Measurements from ENCODE around the gene RHBDF1. TPM values are rescaled to one million over a fixed set of nuclear protein-coding genes. Genes with fewer than 3 reads are reported as not detected.

The RHBDF1 gene
- total RNA-seq, 1 experiment from 2014 or later: 60.8 TPM

DNA sequence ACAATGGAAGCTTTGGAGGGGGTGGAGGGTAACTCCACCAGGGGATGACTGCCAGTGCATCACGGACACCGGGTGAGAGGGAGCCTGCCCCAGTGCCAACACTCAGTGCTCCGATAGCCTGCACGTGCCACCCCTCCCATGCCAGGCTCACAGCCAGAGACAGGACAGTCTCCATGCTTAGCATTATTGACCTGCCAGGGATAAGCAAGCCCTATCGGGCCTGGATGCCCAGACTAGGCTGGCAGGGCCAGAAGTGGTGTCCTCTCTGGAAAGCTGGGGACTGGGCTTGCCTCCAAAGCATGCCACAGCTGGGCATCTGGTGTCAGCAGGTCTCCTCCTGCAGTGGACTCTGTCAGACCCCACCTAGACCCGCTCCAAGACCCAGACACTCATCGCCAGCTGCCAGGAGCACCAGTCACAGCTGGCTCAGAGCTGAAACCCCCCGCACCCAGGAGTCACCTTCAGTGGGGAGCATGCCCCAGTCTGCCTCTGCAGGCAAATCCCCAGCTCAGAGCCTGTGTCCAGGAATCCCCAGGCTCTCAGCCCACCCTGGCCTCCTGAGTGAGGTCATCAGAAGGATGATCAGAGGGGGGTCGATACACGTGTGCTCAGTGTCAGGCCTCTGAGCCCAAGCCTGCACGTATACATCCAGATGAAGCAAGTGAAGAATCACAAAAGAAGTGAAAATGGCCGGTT lies 1.8 kb upstream of the RHBDF1 start:
- Mint-ChIP-seq H3K27me3 (ENCODE audit: low read depth) (no peaks in the 10 kb centered on the region; the same call in 1 of the 2 replicates), H3K4me3 (no peak overlapping the region; the same call in 1 of the 2 replicates), H3K27ac (peak overlapping the region; percentile 98), H3K9me3 (no peaks in the 10 kb centered on the region), H3K36me3 (no peaks in the 10 kb centered on the region), H3K4me1 (peaks cover 68% of the 10 kb centered on the region)
- TF ChIP-seq SMAD4 (CRISPR knock-in tag; IDR thresholded peaks at IDR 0.05) (no peak), FOXP1 (CRISPR knock-in tag; IDR thresholded peaks at IDR 0.05; ENCODE audit: borderline replicate concordance) (0 out of 2 replicates have a peak, but pooled peaks have one; percentile 15)
- ChIA-PET POLR2A (interaction anchor here (1.1 kb wide), 1 partner anchor 23 kb away, joined by 5 read pairs; no protein-coding TSS in a partner anchor), CTCF (interaction anchor here (1.7 to 16.9 kb wide), 6 partner anchors 8 to 106 kb away, joined by 5 to 493 read pairs (median 40); partner anchors contain the start of genes HBQ1, POLR3K and SNRNP25)
- ATAC-seq (no peak), DNase-seq (ENCODE audit: low spot score) (no peak)

GRCh38 chr16:71540-72401 lies 660 bp downstream of the RHBDF1 start:
- Mint-ChIP-seq H3K27me3 (ENCODE audit: low read depth) (no peaks in the 10 kb centered on the region; the same call in 1 of the 2 replicates), H3K36me3 (no peaks in the 10 kb centered on the region), H3K4me1 (peaks cover 59% of the 10 kb centered on the region), H3K4me3 (peak overlapping the region; percentile 81), H3K9me3 (no peaks in the 10 kb centered on the region), H3K27ac (peak overlapping the region; percentile 88)
- POLR2A ChIA-PET: interaction anchor here (0.6 to 3.0 kb wide), 11 partner anchors 9 to 167 kb away, joined by 3 to 16 read pairs (median 4); partner anchors contain the start of genes POLR3K and SNRNP25
- 0 out of 2 replicates have a peak, but pooled peaks have one; percentile 4 for TF ChIP-seq TEAD1 (CRISPR knock-in tag; IDR thresholded peaks at IDR 0.05)
- TF ChIP-seq MAX (CRISPR knock-in tag; IDR thresholded peaks at IDR 0.05): 0 out of 2 replicates have a peak, but pooled peaks have one; percentile 26
- TF ChIP-seq, protein P1, sequence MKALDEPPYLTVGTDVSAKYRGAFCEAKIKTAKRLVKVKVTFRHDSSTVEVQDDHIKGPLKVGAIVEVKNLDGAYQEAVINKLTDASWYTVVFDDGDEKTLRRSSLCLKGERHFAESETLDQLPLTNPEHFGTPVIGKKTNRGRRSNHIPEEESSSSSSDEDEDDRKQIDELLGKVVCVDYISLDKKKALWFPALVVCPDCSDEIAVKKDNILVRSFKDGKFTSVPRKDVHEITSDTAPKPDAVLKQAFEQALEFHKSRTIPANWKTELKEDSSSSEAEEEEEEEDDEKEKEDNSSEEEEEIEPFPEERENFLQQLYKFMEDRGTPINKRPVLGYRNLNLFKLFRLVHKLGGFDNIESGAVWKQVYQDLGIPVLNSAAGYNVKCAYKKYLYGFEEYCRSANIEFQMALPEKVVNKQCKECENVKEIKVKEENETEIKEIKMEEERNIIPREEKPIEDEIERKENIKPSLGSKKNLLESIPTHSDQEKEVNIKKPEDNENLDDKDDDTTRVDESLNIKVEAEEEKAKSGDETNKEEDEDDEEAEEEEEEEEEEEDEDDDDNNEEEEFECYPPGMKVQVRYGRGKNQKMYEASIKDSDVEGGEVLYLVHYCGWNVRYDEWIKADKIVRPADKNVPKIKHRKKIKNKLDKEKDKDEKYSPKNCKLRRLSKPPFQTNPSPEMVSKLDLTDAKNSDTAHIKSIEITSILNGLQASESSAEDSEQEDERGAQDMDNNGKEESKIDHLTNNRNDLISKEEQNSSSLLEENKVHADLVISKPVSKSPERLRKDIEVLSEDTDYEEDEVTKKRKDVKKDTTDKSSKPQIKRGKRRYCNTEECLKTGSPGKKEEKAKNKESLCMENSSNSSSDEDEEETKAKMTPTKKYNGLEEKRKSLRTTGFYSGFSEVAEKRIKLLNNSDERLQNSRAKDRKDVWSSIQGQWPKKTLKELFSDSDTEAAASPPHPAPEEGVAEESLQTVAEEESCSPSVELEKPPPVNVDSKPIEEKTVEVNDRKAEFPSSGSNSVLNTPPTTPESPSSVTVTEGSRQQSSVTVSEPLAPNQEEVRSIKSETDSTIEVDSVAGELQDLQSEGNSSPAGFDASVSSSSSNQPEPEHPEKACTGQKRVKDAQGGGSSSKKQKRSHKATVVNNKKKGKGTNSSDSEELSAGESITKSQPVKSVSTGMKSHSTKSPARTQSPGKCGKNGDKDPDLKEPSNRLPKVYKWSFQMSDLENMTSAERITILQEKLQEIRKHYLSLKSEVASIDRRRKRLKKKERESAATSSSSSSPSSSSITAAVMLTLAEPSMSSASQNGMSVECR (CRISPR knock-in tag; IDR thresholded peaks at IDR 0.05; ENCODE audit: borderline replicate concordance): 0 out of 2 replicates have a peak, but pooled peaks have one; percentile 33
- no peak for TF ChIP-seq ZMAT4 (CRISPR knock-in tag; IDR thresholded peaks at IDR 0.05)
- no peak for TF ChIP-seq NR1H2 (CRISPR knock-in tag; IDR thresholded peaks at IDR 0.05)
- ATAC-seq: peak; percentile 53
- peak; percentile 78 for DNase-seq (ENCODE audit: low spot score)
- CTCF ChIA-PET: interaction anchor here (0.6 to 16.9 kb wide), 7 partner anchors 19 to 291 kb away, joined by 4 to 493 read pairs (median 12); partner anchors contain the start of genes AXIN1, POLR3K and SNRNP25

GRCh38 chr16:71210-71539 lies 1.3 kb downstream of the RHBDF1 start:
- ChIA-PET POLR2A (interaction anchor here (0.7 to 3.0 kb wide), 6 partner anchors 8 to 32 kb away, joined by 3 to 16 read pairs (median 4); partner anchors contain the start of genes POLR3K and SNRNP25), CTCF (interaction anchor here (1.7 to 16.9 kb wide), 5 partner anchors 23 to 282 kb away, joined by 6 to 493 read pairs (median 18); partner anchors contain the start of gene AXIN1)
- peak; percentile 49; the same call in 1 of the 2 replicates for TF ChIP-seq ZNF423 (CRISPR knock-in tag; IDR thresholded peaks at IDR 0.05)
- TF ChIP-seq HMGA2 (CRISPR knock-in tag; IDR thresholded peaks at IDR 0.05): no peak
- TF ChIP-seq PRRX2 (CRISPR knock-in tag; IDR thresholded peaks at IDR 0.05): no peak
- peak; percentile 43; the same call in 1 of the 2 replicates for TF ChIP-seq ETV6 (CRISPR knock-in tag; IDR thresholded peaks at IDR 0.05)
- peak; percentile 31; the same call in 1 of the 2 replicates for TF ChIP-seq TEAD1 (CRISPR knock-in tag; IDR thresholded peaks at IDR 0.05)
- Mint-ChIP-seq H3K36me3 (no peaks in the 10 kb centered on the region), H3K4me3 (peak overlapping the region; percentile 81), H3K4me1 (peaks cover 53% of the 10 kb centered on the region), H3K27ac (peak overlapping the region; percentile 88; the same call in 1 of the 2 replicates), H3K27me3 (ENCODE audit: low read depth) (no peaks in the 10 kb centered on the region; the same call in 1 of the 2 replicates), H3K9me3 (no peaks in the 10 kb centered on the region)
- DNase-seq (ENCODE audit: low spot score) (no peak), ATAC-seq (no peak; the same call in 1 of the 2 replicates)

Measured in WTC11 (cell line).